Measurements from ENCODE around the gene TNRC6A. TPM values are rescaled to one million over a fixed set of nuclear protein-coding genes. Genes with fewer than 3 reads are reported as not detected.

TNRC6A gene
- total RNA-seq, 2 experiments from 2014 or later: 38.1 to 60.3 TPM

GRCh38 chr16:24686678-24687077 is 42.8 kb upstream of the TNRC6A start:
- Histone ChIP-seq H3K4me2 (ENCODE audit: low read length) (no peak overlapping the region), H2AFZ (ENCODE audit: low read length) (no peak overlapping the region), H3K4me1 (ENCODE audit: insufficient read depth, low read length, poor library complexity, severe bottlenecking) (no peaks in the 10 kb centered on the region), H3K4me3 (ENCODE audit: low read depth, low read length, poor library complexity, severe bottlenecking) (no peak overlapping the region), H3K9me2 (ENCODE audit: insufficient read depth, low read length) (no peaks in the 10 kb centered on the region), H4K20me1 (ENCODE audit: insufficient read depth, low read length) (no peaks in the 10 kb centered on the region), H3K27ac (ENCODE audit: low read depth, low read length, poor library complexity, severe bottlenecking) (no peak overlapping the region), H3K79me2 (ENCODE audit: insufficient read depth, low read depth, low read length) (no peaks in the 10 kb centered on the region), H3K36me3 (ENCODE audit: insufficient read depth, low read length) (no peaks in the 10 kb centered on the region), H3K9me3 (ENCODE audit: low read length) (no peaks in the 10 kb centered on the region)
- ChIA-PET CTCF (ENCODE audit: unreplicated experiment) (no interaction called here), POLR2A (interaction anchor here (0.6 kb wide), 1 partner anchor 673 kb away, joined by 4 read pairs; no protein-coding TSS in a partner anchor)
- TF ChIP-seq, protein P1, sequence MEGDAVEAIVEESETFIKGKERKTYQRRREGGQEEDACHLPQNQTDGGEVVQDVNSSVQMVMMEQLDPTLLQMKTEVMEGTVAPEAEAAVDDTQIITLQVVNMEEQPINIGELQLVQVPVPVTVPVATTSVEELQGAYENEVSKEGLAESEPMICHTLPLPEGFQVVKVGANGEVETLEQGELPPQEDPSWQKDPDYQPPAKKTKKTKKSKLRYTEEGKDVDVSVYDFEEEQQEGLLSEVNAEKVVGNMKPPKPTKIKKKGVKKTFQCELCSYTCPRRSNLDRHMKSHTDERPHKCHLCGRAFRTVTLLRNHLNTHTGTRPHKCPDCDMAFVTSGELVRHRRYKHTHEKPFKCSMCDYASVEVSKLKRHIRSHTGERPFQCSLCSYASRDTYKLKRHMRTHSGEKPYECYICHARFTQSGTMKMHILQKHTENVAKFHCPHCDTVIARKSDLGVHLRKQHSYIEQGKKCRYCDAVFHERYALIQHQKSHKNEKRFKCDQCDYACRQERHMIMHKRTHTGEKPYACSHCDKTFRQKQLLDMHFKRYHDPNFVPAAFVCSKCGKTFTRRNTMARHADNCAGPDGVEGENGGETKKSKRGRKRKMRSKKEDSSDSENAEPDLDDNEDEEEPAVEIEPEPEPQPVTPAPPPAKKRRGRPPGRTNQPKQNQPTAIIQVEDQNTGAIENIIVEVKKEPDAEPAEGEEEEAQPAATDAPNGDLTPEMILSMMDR (conservative IDR thresholded peaks at IDR 0.05; ENCODE audit: low read length): no peak
- TF ChIP-seq EZH2phosphoT487 (IDR thresholded peaks at IDR 0.05; ENCODE audit: borderline replicate concordance, low read depth, low read length): no peak
- no TSS peak for BruUV-seq (replicated peaks)
- no peak for DNase-seq (ENCODE audit: low spot score)
- intact Hi-C loops (cut with micrococcal nuclease; ENCODE audit: unreplicated experiment): no loop called here

DNA sequence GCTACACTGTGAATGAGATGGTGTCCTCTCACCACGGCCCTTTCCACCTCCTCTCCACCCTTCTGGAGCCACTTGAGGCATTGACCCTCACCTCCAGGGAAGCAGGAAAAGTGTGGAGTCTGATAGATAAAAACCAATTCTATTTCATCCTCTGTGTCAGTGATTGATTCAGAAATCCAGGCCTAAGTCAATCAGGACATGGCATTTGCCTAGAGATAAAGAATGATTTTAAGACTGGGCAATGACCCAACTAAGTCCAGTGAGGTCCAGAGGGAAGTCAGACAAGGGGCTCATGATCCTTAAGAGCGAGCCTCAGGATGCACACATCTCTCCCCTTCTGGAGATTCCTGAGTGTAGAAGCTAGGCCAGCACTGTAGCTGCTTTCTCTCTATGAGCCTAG is 41.1 kb upstream of the TNRC6A start:
- intact Hi-C loops (cut with micrococcal nuclease; ENCODE audit: unreplicated experiment): no loop called here
- DNase-seq (ENCODE audit: low spot score): no peak

DNA sequence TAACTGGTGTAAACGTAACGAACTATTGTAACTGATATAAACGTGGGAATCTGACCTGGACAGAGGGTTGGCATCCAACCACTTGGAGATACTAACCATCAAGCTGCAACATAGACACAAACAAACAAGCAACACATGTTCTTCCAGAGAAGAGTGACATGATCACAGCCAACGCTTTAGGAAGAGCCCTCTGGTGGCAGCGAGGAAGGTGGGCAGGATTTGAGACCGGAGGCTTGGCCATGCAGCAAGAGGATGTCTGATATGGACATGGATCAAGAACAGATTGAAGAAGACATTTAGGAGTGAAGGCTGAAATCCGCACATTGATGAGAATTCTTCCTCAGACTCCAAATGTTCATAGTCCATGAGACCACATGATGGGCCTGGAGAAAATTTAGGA is 40.3 kb upstream of the TNRC6A start:
- H3K4me1 ChIP-seq (ENCODE audit: insufficient read depth, low read length, poor library complexity, severe bottlenecking): no peaks in the 10 kb centered on the region
- H3K9me2 ChIP-seq (ENCODE audit: insufficient read depth, low read length): no peaks in the 10 kb centered on the region
- no peak overlapping the region for H3K4me3 ChIP-seq (ENCODE audit: low read depth, low read length, poor library complexity, severe bottlenecking)
- no peak overlapping the region for H3K4me2 ChIP-seq (ENCODE audit: low read length)
- peak; percentile 20 for DNase-seq (ENCODE audit: low spot score)
- no peak overlapping the region for H2AFZ ChIP-seq (ENCODE audit: low read length)
- no peaks in the 10 kb centered on the region for H3K9me3 ChIP-seq (ENCODE audit: low read length)
- BruUV-seq (replicated peaks): no TSS peak
- POLR2A ChIA-PET: no interaction called here
- no peaks in the 10 kb centered on the region for H4K20me1 ChIP-seq (ENCODE audit: insufficient read depth, low read length)
- no peak overlapping the region for H3K27ac ChIP-seq (ENCODE audit: low read depth, low read length, poor library complexity, severe bottlenecking)
- TF ChIP-seq EZH2phosphoT487 (IDR thresholded peaks at IDR 0.05; ENCODE audit: borderline replicate concordance, low read depth, low read length): no peak
- TF ChIP-seq, protein P1 (conservative IDR thresholded peaks at IDR 0.05; ENCODE audit: low read length): peak; percentile 70
- no peaks in the 10 kb centered on the region for H3K36me3 ChIP-seq (ENCODE audit: insufficient read depth, low read length)
- CTCF ChIA-PET (ENCODE audit: unreplicated experiment): no interaction called here
- no peaks in the 10 kb centered on the region for H3K79me2 ChIP-seq (ENCODE audit: insufficient read depth, low read depth, low read length)
- intact Hi-C loops (cut with micrococcal nuclease; ENCODE audit: unreplicated experiment): no loop called here

More for the DNA sequence above, 41.1 kb upstream of the TNRC6A start:
- Histone ChIP-seq H3K4me2 (ENCODE audit: low read length) (no peak overlapping the region), H3K4me3 (ENCODE audit: low read depth, low read length, poor library complexity, severe bottlenecking) (no peak overlapping the region), H3K4me1 (ENCODE audit: insufficient read depth, low read length, poor library complexity, severe bottlenecking) (no peaks in the 10 kb centered on the region), H4K20me1 (ENCODE audit: insufficient read depth, low read length) (no peaks in the 10 kb centered on the region), H3K27ac (ENCODE audit: low read depth, low read length, poor library complexity, severe bottlenecking) (no peak overlapping the region), H3K36me3 (ENCODE audit: insufficient read depth, low read length) (no peaks in the 10 kb centered on the region), H3K9me3 (ENCODE audit: low read length) (no peaks in the 10 kb centered on the region), H2AFZ (ENCODE audit: low read length) (no peak overlapping the region), H3K79me2 (ENCODE audit: insufficient read depth, low read depth, low read length) (no peaks in the 10 kb centered on the region), H3K9me2 (ENCODE audit: insufficient read depth, low read length) (no peaks in the 10 kb centered on the region)
- CTCF ChIA-PET (ENCODE audit: unreplicated experiment): no interaction called here
- no TSS peak for BruUV-seq (replicated peaks)
- TF ChIP-seq EZH2phosphoT487 (IDR thresholded peaks at IDR 0.05; ENCODE audit: borderline replicate concordance, low read depth, low read length): no peak
- TF ChIP-seq, protein P1 (conservative IDR thresholded peaks at IDR 0.05; ENCODE audit: low read length): no peak
- POLR2A ChIA-PET: interaction anchor here (0.6 to 0.7 kb wide), 2 partner anchors 9 to 152 kb away, joined by 3 to 9 read pairs; no protein-coding TSS in a partner anchor

Measured in OCI-LY7 (cell line).